Natural killer cell (primary cell): ENCODE results near the gene HPDL. TPM values are rescaled to one million over a fixed set of nuclear protein-coding genes. Genes with fewer than 3 reads are reported as not detected.
"Not testable (repeated sequence)": the region's sequence is repeated elsewhere in the genome, so short reads cannot be mapped to it uniquely, and the experiment has no call there.

Experiments
- ATAC-seq, 3 donors: fragments of 150-1000 bp in 2 of 3; fragments of 200-7000 bp in 1 of 3; cut with Tn5 transposase; 1 replicate in 1 of 3; 2 replicates in 2 of 3; pipeline ENCODE4 v1.10.0; 2021; ENCODE audit warnings: mild to moderate bottlenecking in 2 of 3, moderate library complexity in 2 of 3
- DNase-seq, 2 donors: peaks; one replicate each; pipeline versions ENCODE4 v3.0.0 to v3.0.0-alpha.2; 2013 to 2021; ENCODE audit warnings: mixed read lengths in 1 of 2
- H3K27ac ChIP-seq: one replicate; pipeline ENCODE4 v1.5.1; 2013; ENCODE audit warnings: mild to moderate bottlenecking, low read length
- H3K27me3 ChIP-seq: one replicate; pipeline ENCODE4 v1.6.1; 2013; ENCODE audit warnings: low read length; ENCODE audit not compliant: control insufficient read depth, insufficient read depth
- H3K36me3 ChIP-seq: one replicate; pipeline ENCODE4 v1.6.1; 2013; ENCODE audit warnings: low read length; ENCODE audit not compliant: control insufficient read depth, insufficient read depth
- H3K4me1 ChIP-seq: one replicate; pipeline ENCODE4 v1.6.1; 2013; ENCODE audit warnings: low read length; ENCODE audit not compliant: control insufficient read depth, insufficient read depth
- H3K4me3 ChIP-seq: one replicate; pipeline ENCODE4 v1.5.1; 2013; ENCODE audit warnings: low read length
- H3K9me3 ChIP-seq: one replicate; pipeline ENCODE4 v1.6.1; 2013; ENCODE audit warnings: low read length; ENCODE audit not compliant: control insufficient read depth, insufficient read depth
- H3K27ac Mint-ChIP-seq, 2 donors: one replicate each; pipeline ENCODE4 v1.8.0; 2022; ENCODE audit warnings: mild to moderate bottlenecking in 2 of 2, mixed read lengths in 2 of 2, moderate library complexity in 1 of 2
- H3K27me3 Mint-ChIP-seq, 2 donors: one replicate each; pipeline ENCODE4 v1.8.0; 2022; ENCODE audit warnings: low read depth in 2 of 2, mixed read lengths in 2 of 2
- H3K36me3 Mint-ChIP-seq: one replicate; pipeline ENCODE4 v1.8.0; 2022; ENCODE audit warnings: mixed read lengths
- H3K4me1 Mint-ChIP-seq, 2 donors: one replicate each; pipeline ENCODE4 v1.8.0; 2022; ENCODE audit warnings: mixed read lengths in 2 of 2
- H3K4me3 Mint-ChIP-seq: one replicate; pipeline ENCODE4 v1.8.0; 2022; ENCODE audit warnings: mild to moderate bottlenecking, moderate library complexity, mixed read lengths
- H3K9me3 Mint-ChIP-seq, 2 donors: one replicate each; pipeline ENCODE4 v1.8.0; 2022; ENCODE audit warnings: mixed read lengths in 2 of 2
- CTCF ChIP-seq: fragments of 200-600 bp; IDR thresholded peaks from one replicate; pipeline ENCODE4 v1.8.0; 2022; ENCODE audit warnings: antibody characterized with exemption
- WGBS: methylation state at CpG from one replicate; pipeline ENCODE4 v1.1.7; 2013; ENCODE audit warnings: missing lambda C conversion rate; ENCODE audit not compliant: insufficient coverage; 5-methylcytosine and 5-hydroxymethylcytosine counted together
- intact Hi-C: fragments of 100-400 bp; cut with micrococcal nuclease; formaldehyde crosslinking; loops from one replicate; pipeline ENCODE4 v1.14.2; 2022
- total RNA-seq, 4 donors: library from RNA; stranded (reverse); fragments of 120-200 nt in 1 of 4; gene quantifications; one replicate each; pipeline versions ENCODE4 v1.2.3 to v1.2.4, GENCODE V29; 2013 to 2022

HPDL gene
- total RNA-seq, 3 donors from 2014 or later (not counting 1 experiment from before 2014, with no cell fraction given) = 0.38 to 0.45 TPM; not detected in 1

GRCh38 chr1:45359882-45360513, 33.3 kb downstream of the HPDL start:
- Histone ChIP-seq H3K4me3 (no peak overlapping the region), H3K9me3 (no peaks in the 10 kb centered on the region), H3K27me3 (no peaks in the 10 kb centered on the region), H3K36me3 (no peaks in the 10 kb centered on the region), H3K27ac (no peak overlapping the region), H3K4me1 (no peaks in the 10 kb centered on the region)
- no peaks in the 10 kb centered on the region for H3K27me3 Mint-ChIP-seq
- no peaks in the 10 kb centered on the region for H3K36me3 Mint-ChIP-seq
- no peak overlapping the region for H3K27ac Mint-ChIP-seq
- WGBS = 34% methylated on average over 7 of the region's 7 CpGs
- intact Hi-C loops = loop anchor here (1.0 kb wide), 2 partner anchors 131 to 210 kb away; partner anchors contain the start of gene TESK2
- peak; percentile 35 to 74 for DNase-seq
- peak; percentile 64 for TF ChIP-seq CTCF
- peaks cover 0 to 4% of the 10 kb centered on the region in 2 donors for H3K4me1 Mint-ChIP-seq
- H3K9me3 Mint-ChIP-seq = no peaks in the 10 kb centered on the region
- H3K4me3 Mint-ChIP-seq = no peak overlapping the region
- peak; percentile 52 to 71 (median 55) for ATAC-seq

- H3K4me3 ChIP-seq, H3K27ac Mint-ChIP-seq, H3K9me3 Mint-ChIP-seq, H3K27me3 Mint-ChIP-seq, H3K27ac ChIP-seq, ATAC-seq, H3K36me3 ChIP-seq, H3K27me3 ChIP-seq, H3K4me3 Mint-ChIP-seq, DNase-seq, H3K4me1 Mint-ChIP-seq, H3K36me3 Mint-ChIP-seq, H3K9me3 ChIP-seq, H3K4me1 ChIP-seq: not testable (repeated sequence)
- WGBS = 86% methylated on average over 6 of the region's 7 CpGs
- intact Hi-C loops = loop anchor here (1.0 kb wide), 1 partner anchor 209 kb away; no protein-coding TSS in a partner anchor
These were observed 34.3 kb downstream of the HPDL start for GRCh38 chr1:45360981-45361380.

GRCh38 chr1:45364294-45364693, 37.6 kb downstream of the HPDL start:
- H3K4me3 Mint-ChIP-seq = no peak overlapping the region
- Histone ChIP-seq H3K36me3 (no peaks in the 10 kb centered on the region), H3K4me3 (no peak overlapping the region), H3K27ac (no peak overlapping the region), H3K4me1 (no peaks in the 10 kb centered on the region), H3K9me3 (no peaks in the 10 kb centered on the region), H3K27me3 (no peaks in the 10 kb centered on the region)
- DNase-seq = no peak
- WGBS = 97% methylated on average over 2 of the region's 2 CpGs
- no peak overlapping the region for H3K27ac Mint-ChIP-seq
- H3K9me3 Mint-ChIP-seq = no peaks in the 10 kb centered on the region
- ATAC-seq = no peak
- no peak for TF ChIP-seq CTCF
- peaks cover 0 to 4% of the 10 kb centered on the region in 2 donors for H3K4me1 Mint-ChIP-seq
- no peaks in the 10 kb centered on the region for H3K27me3 Mint-ChIP-seq
- H3K36me3 Mint-ChIP-seq = no peaks in the 10 kb centered on the region
- intact Hi-C loops = no loop called here

- H3K36me3 Mint-ChIP-seq = no peaks in the 10 kb centered on the region
- Histone ChIP-seq H3K36me3 (no peaks in the 10 kb centered on the region), H3K27ac (no peak overlapping the region), H3K9me3 (no peaks in the 10 kb centered on the region), H3K4me3 (no peak overlapping the region), H3K27me3 (no peaks in the 10 kb centered on the region), H3K4me1 (no peaks in the 10 kb centered on the region)
- H3K9me3 Mint-ChIP-seq = no peaks in the 10 kb centered on the region
- 91% methylated on average over 6 of the region's 6 CpGs for WGBS
- intact Hi-C loops = no loop called here
- DNase-seq (no peak), ATAC-seq (no peak)
- no peak for TF ChIP-seq CTCF
- peaks cover 0 to under 1% of the 10 kb centered on the region in 2 donors for H3K4me1 Mint-ChIP-seq
- H3K27me3 Mint-ChIP-seq = no peaks in the 10 kb centered on the region
- no peak overlapping the region for H3K27ac Mint-ChIP-seq
- H3K4me3 Mint-ChIP-seq = no peak overlapping the region
These were observed 38.4 kb downstream of the HPDL start for GRCh38 chr1:45365051-45365450.
